A172 (cell line): Measurements from ENCODE around the gene SEPTIN3. TPM values are rescaled to one million over a fixed set of nuclear protein-coding genes. Genes with fewer than 3 reads are reported as not detected.
"Not testable (repeated sequence)": the region's sequence is repeated elsewhere in the genome, so short reads cannot be mapped to it uniquely, and the experiment has no call there.

ENCODE experiments used
- DNase-seq: peaks from one replicate; pipeline ENCODE4 v3.0.0-alpha.2; 2015; ENCODE audit warnings: low spot score
- total RNA-seq: library from RNA; depleted of rRNA; stranded (reverse); fragments of >200 nt; shearing (Covaris generic); gene quantifications from 2 replicates; pipeline ENCODE4 v1.2.3, GENCODE V29; 2014

SEPTIN3 gene
- total RNA-seq, 1 experiment from 2014 or later, result 7.7 TPM

DNA sequence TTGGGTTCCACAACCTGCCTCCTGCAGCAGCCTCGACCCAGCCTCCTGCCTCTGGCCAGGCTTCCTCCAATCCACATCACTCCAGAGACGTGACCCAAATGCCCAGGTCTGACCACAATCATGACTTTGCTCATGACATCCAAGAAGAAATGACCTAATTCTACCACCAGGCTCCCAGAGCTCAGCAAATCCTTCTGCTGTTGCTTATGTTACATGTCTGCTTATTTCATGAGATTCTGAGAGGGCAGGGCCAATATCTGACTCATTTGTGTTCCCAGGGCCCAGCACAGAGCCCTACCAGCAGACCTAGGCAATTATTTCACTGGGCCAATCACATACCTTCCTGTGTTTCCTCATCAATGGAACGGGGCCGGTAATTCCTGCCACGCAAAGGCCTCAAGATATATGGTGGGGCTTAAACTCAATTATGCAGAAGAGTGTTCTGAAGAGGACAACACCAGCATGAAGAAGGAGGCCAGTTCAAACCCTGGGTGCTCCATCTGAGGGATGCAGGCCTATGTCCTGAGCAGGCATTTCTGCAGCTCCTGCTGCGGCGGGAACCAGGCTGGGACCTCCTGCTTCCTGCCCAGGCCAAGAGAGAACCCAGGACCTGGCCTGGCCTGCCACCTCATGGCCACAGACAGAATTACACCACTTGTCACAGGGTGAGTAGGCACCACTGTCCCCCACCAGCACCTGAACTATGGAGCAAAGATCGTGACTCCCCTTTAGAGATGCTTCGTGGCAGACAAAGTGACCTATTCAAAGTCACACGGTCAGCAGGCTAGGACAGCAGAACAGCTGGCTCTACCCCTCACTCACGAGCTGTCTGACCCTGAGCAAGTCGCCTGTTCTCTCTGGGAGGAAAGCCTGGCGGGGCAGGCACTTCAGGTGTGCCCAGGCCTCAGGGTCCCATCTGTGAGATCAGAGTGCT lies 28.1 kb upstream of the SEPTIN3 start:
- DNase-seq, result peak; percentile 56

DNA sequence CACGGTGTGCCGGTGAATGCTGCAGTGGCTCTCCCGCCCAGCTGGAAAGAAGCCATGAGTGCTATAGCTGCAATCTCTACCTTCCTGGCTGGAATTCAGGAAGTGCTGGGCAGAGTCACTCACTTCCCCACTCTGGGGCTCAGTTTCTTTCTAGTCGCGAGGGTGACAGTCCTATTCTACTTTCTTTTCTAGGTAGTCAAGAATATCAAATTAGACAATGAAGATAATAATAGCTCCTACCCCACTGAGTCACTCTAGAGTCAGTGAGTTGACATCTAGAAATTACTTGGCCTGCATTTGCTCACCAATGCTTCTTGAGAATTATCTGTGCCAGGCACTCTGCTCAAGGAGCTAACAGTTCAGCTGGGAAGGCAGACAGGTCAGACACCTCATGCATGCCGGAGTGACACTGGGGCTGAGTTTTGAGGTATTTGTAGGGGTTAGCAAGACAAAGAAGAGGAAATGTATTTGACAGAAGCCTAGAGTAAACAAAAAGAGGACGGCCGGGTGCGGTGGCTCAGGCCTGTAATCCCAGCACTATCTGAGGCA lies 25.5 kb upstream of the SEPTIN3 start:
- DNase-seq, result no peak

DNA sequence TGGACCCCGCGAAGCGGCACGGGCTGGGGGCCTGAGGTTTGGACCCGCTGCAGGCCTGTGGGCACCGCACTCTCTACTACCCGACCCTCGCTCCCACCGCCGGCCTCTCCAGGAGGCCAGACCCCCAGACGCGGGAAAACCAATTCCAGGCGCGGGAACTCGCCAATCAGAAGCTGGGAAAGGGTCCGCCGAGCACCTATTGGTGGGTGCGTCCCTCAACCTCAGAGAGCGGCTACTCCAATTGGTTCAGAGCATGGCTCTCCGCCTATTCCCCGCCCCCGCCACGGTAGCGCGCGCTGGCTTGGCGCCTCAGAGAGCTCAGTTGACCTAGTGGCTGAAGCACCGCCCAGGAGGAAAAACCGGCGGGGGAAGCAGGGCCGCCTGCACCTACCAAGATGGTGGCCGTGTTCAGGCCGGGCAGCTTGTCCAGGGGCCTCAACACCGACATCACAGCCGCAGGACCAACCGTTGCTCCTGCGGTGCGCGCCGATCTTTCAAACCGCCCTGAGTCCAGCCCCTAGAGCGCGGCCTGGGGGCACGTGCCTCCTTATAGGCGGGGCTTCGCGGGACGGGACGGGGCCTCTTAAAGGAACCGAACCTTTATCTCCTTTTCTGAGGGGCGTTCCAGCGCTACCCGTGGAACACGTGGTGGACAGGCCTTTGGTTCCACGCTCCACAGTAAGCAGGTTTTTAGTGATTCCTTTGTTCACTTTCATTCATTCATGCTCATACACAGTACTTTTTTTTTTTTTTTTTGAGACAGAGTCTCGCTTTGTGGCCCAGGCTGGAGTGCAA lies 22.4 kb upstream of the SEPTIN3 start, which contains the start of gene CENPM:
Gene CENPM (minus strand): TSS at position 524 of the 795 bp plus-strand sequence. CDS start 76 bp downstream, at position 448.
- DNase-seq, result peak; percentile 89

DNA sequence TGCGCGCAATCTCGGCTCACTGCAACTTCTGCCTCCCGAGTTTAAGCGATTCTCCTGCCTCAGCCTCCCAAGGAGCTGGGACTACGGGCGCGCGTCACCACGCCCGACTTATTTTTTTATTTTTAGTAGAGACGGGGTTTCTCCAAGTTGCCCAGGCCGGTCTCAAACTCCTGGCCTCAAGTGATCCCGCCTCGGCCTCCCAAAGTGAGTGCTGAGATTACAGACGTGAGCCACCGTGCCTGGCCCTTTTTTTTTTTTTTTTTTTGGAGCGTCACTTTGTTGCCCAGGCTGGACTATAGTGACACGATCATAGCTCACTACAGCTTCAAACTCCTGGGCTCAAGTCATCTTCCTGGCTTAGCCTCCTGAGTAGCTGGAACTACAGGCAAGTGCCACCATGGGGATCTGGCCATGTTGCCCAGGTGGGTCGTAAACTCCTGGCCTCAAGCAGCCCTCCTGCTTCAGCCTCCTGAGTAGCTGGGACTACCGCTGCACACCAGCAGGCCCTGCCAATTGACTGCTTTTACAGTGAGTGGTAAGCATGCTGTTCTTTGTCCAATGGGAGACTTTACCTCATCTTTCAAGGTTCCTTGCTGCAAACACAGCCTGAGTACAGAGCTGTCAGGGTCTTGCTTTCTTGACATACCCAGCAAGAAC lies 21.7 kb upstream of the SEPTIN3 start:
- DNase-seq, result no peak

DNA sequence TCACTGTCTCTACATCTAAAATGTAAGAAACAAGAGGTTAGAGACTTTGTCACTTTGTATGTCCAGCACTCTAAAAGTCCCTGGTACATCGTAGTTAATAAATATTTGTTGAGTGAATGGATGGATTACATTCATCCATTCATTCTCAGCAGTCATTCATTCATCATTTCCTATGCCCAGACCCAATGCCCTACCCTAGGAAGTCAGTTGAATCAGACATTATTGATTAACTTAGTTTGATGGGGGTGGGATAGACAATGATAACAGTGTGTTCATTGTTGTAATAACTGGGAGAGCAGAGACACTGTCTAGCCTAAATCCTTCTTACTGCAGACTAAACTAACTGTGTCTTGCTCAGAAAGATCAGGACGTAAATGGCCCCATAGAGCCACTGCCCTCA lies 21.1 kb upstream of the SEPTIN3 start:
- no peak for DNase-seq

DNA sequence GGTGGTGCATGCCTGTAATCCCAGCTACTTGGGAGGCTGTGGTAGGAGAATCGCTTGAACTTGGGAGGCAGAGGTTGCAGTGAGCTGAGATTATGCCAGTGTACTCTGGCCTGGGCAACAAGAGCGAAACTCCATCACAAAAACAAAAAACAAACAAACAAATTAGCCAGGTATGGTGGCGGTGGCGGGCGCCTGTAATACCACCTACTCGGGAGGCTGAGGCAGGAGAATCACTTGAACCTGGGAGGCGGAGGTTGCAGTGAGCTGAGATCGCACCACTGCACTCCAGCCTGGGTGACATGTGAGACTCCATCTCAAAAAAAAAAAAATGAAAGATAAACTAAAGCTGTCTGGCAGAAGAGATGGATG lies 20.3 kb upstream of the SEPTIN3 start:
- DNase-seq, result not testable (repeated sequence)

DNA sequence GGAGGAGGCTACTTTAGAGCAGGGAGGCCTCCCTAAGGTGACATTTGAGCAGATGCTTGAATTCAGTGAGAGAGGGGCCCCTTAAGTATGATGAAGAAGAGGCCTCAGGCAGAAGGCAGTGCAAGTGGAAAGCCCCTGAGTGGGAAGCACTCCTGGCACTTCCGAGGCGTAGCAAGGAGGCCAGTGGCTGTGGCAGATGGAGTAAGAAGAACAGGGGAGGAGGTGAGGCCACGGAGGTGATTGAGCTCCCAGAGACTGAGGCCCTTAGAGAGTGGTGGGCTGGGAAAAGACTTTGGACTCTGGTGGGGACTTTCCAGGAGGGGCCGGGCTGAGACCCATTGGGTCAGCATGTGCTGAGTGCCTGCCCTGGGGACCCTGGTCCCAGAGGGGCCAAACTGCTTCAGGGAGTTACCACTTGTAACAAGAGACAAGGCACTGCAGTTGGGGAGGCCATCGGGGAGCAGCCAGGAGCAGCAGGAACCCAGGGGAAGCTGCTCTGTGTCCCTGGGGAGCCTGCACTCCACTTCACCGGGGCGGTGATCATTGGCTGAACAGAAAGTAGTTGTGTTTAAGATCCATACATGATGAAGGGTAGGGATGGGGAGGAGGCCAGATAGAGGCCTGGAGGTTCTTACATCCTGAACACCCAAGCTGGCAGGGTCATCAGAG lies 19.8 kb upstream of the SEPTIN3 start:
- DNase-seq, result no peak

DNA sequence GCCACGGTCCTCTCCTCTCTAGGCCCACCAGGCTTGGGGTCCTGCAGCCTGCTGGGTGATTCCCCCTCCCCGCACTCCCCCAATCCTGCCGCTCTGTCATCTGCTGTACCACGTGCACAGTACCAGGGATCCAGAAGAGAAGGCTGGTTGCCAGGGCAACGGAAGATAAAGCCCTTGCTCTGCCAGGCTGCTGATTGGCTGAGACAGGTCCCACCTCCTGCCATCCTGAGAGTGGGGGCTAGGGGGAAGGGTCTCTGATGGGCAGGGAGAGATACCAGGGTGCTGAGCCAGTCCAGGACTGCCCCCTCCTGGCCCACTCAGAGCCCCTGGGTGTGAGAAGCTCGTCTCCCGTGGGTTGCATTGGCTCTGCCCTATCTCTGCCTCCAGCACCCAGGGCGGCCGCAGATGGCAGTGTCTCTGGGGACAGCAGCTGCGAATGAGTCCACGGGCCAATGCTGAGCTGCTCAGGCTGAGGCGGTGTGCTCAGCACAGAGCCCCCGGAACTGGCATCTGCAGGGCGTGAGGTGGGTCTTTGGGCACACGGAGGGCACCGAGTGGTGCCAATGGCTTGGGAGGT lies 17.3 kb upstream of the SEPTIN3 start, which contains the start of gene SMIM45:
Gene SMIM45 (plus strand): TSS at position 253 of the 577 bp plus-strand sequence.
- no peak for DNase-seq

DNA sequence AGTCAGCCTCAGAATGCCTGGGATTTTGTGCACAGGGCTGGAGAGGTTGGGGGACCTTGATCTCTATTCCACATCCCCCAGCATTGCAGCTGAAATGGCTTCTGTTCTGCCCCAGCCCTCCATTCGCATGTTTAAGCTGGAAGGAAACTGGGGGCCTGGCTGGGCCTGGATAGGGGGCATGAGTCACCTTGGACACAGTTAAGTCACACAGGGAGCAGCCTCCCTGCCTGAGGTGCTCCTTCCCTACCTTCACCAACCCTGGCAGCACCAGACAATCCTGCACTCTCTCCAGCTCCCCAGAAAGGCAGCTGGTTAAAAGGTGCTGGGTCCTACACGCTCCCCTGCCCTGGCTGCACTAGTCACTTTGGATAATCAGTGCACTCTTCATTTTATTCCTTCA lies 16.5 kb upstream of the SEPTIN3 start:
- DNase-seq, result no peak

DNA sequence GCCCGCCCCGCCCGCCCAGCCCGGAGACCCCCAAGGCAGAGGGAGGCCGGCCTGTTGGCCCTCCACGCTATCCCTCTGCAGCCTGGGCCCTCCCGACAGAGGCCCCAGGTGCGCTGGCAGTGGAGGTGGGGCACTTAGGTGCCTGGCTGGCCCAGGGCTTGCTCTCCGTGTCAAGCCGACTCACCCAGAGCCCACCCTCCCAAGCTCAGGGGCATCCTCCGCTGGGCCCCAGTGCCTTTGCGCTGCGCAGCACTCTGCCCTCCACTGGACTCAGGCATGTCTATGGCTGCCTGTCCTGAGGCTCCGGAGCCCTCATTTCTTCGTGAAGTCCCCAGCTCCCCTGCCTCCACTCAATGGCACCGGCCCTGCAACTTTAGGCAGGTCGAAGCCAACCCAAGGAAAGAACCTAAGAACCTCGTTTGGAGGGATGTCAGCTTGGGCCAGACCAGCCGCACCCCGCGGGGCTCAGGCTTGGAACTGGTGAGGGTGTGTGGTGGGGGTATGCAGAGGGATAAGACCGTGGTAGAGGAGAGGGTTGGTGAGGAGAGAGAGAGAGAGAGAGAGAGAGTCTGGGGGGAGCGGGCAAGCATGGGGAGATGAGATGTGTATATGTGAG lies 11.2 kb upstream of the SEPTIN3 start:
- DNase-seq, result no peak

DNA sequence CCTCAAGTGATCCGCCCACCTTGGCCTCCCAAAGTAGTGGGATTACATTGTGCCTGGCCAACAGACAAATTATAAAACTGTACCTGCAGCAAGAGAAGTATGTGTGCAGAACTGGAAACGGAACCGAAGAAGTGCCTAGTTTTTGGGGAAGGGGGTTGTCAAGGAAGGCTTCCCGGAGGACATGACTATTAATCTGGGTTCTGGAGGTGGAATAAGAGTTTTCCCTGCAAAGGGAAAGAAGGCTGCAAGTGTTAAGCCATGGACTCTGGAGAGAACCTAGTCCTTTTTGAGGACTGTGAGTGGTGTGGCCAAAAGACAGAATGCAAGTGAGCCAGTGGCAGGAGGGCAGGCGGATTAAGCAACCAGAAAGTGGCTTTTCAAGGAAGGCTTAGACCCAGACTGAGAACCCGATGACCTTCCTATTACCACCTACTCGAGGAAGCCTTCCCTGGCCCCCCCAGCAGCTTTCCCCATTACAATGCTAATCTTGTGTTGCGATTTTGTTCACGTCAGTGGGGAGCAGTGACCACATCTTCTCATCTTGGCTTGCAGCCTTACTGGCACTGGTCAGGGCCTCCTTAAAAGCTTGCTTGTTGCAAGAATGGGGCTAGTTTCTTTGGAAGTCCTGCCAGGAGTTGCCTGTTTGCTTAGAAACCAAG lies 5.7 kb upstream of the SEPTIN3 start:
- no peak for DNase-seq

DNA sequence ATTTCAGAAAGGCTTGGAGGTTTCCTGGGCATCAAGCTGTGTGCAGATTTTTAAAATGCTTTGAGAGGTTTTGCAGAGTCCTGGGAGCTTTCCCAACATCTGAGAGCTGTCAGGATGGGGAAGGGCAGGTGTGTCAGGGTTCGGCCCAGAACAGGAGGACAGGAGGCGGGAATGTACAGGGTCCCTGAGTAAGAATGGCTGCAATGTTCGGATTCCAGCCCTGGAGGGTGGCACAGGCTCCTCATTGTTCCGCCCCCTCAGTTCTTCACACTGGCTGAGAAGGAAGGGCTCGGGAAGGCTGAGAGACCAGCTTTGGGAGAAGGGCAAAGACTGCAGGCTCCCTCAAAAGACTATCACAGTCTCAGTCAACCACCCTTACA lies 5.1 kb upstream of the SEPTIN3 start:
- no peak for DNase-seq

DNA sequence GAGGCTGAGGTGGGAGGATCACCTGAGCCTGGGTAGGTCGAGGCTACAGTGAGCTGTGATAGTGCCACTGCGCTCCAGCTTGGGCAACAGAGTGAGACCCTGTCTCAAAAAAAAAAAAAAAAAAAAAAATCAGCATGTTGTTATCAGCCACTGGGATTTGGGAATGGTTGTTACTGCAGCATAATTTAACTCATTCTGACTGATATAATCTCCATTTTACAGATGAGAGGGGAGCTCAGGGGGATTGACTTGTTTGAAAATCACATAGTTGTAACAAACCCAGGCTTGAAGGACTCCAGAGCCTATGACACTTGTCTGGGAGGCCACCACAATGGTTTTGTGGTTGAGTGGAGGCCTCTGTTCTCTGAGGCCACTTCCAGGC lies 3.0 kb upstream of the SEPTIN3 start:
- DNase-seq, result no peak

DNA sequence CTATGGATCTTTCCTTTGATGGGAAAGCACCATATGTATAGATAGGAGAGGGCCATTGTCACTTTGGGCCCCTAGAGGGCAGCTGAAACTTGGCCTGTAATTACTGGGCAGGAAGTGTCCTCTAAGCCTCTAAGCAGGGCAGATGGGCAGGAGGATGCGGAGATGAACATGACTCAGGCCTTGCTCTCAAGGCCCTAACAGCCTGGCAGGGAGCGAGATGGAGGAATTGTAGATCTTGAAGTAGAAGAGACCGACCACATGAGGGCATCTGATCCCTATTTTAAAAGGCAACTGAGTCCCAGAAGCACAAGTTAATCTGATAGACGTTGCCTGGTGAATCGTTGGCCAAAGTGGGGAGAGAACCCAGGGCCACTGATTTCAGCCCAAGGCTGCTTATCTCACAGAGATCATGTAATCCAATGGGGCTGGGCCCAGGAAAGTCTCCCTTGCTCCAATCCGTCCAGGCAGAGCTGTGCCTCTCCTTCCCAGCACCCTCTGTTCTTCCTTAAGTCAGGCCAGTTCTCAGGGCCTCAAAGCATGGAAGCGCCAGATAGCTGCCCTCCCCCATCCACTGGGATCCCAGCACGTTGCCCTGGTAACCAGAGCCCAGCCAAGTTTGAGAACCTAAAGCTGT lies 2.5 kb upstream of the SEPTIN3 start:
- peak; percentile 81 for DNase-seq

DNA sequence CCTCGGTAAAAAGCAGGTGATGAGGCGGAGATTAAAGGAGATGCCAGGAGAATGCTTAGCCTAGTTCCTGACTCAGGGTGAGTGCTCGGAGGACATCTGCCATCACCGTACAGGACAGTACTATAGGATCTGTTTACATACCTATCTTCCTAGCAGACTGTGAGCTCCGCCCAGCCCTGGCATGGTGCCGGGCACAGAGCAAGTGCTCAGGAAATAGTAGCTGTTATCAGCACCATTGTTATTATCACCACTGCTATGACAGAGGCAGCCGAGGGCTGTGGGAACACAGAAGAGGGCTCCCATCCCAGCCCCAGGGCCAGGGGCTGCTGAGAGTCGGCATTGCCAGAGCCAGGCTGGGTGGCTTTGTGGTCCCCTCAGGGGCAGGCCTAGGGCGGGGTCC lies 642 bp upstream of the SEPTIN3 start:
- no peak for DNase-seq

DNA sequence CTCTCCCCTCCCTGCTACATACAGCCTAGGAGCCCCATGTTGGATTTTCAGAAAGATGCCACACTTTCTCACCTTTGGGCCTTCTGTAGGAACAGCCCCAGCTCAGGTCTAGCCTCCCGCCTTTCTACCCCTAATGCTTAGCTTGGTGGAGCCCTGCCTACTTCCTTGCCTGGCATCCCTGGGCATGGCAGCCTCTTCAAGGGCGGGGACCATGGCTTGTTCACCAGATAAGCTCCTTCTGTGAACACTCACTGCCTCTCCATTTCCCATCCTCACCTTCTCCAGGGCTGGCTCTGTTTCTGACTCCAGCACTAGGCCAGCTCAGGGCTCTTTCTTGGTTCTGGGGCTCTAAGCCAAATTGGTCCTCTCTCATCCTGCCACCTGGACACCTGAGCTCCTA lies 1.4 kb downstream of the SEPTIN3 start:
- DNase-seq, result no peak

DNA sequence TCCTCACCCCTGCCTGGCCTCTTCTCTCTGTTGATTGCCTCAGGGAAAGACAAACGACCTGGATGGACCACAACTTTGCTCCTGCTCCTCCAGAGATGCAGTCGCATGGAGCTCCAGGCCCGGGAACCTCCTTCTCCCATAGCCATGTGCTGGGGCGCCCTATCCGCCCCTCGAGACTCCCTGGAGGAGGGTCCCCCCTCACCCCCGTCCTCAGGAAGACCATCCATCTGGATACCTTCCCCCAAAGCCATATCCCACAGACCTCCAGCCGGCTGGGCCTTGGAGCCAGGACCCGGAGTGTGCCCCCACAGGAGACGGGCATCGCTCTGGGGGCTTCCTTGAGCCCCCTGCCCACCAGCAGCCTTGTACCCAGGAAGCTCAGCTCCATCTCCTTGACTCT lies 2.2 kb downstream of the SEPTIN3 start:
- DNase-seq, result no peak

DNA sequence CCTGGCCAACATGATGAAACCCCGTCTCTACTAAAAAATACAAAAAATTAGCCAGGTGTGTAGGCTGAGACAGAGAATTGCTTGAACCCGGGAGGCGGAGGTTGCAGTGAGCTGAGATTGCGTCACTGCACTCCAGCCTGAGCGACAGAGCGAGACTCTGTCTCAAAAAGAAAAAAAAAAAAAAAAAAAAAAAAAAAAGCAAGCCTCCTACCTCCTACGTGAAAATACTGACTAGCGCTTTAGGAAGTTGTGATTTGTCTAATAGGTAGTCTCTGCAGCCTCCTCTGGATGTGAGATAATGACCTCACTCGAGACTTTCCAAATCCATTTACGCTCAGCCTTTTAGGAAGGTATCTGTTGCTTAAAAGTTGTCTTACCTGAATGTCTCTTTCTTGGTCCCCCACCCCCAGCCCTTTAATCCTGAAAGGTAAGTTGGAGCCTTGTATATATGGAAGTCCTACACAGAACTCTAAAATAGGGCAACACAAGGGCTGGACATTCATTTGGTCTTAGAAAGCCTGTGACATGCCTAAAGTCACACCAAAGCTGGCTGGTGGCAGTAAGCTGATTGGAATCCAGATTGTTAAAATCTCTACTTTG lies 5.5 kb downstream of the SEPTIN3 start:
- no peak for DNase-seq
